GM12875 (cell line): ENCODE measurements around the gene VAMP2.

Experiments used
- H3K4me3 ChIP-seq: one replicate; pipeline ENCODE4 v1.5.1; 2011; ENCODE audit warnings: low read depth, low read length, control low read depth
- TF ChIP-seq, protein P1 (sequence below): IDR thresholded peaks from 2 replicates; pipeline ENCODE4 v1.5.1; 2011; ENCODE audit warnings: low read depth, mild to moderate bottlenecking, control low read depth, inconsistent platforms, low read length, moderate library complexity, borderline replicate concordance; ENCODE audit not compliant: insufficient read depth

The VAMP2 gene, protein sequence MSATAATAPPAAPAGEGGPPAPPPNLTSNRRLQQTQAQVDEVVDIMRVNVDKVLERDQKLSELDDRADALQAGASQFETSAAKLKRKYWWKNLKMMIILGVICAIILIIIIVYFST

DNA sequence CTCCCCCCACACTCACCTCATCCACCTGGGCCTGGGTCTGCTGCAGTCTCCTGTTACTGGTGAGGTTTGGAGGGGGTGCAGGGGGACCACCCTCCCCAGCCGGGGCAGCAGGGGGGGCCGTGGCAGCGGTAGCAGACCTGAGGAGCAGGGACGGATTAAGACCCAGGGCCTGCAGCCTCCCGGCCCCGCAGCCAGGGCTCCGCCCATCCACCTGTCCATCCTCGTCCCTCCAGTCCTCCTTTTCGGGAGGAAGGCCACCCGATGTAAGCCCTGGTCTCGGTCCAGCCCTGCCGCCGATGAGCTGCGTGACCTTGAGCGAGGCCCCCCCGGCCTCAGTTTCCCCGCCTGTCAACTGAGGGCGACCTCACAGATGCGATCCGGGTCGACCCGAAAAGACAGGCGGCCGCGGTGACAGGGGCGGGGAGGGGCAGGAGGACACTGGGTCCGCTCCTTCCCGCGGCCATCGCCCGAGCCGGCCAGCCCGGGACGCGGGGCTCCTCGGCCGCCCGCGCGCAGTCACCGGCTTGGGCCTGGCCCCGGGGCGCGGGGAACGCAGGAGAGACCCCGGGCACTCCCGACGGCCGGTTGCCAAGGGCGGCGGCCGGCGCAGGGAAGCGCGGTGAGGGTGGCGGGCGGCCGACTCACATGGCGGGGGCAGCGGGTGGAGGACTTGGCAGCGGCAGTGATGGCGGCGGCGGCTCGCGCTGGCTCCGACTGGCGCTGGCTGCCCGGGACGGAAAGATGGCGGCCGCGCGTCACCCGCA lies at the start of gene VAMP2:
Gene VAMP2, minus strand, starts transcription at position 716 of the 764 bp plus-strand sequence. Its CDS starts 69 bp downstream, at position 647.
- H3K4me3 ChIP-seq = peak within 1 kb of the TSS; percentile 92
- TF ChIP-seq, protein P1, sequence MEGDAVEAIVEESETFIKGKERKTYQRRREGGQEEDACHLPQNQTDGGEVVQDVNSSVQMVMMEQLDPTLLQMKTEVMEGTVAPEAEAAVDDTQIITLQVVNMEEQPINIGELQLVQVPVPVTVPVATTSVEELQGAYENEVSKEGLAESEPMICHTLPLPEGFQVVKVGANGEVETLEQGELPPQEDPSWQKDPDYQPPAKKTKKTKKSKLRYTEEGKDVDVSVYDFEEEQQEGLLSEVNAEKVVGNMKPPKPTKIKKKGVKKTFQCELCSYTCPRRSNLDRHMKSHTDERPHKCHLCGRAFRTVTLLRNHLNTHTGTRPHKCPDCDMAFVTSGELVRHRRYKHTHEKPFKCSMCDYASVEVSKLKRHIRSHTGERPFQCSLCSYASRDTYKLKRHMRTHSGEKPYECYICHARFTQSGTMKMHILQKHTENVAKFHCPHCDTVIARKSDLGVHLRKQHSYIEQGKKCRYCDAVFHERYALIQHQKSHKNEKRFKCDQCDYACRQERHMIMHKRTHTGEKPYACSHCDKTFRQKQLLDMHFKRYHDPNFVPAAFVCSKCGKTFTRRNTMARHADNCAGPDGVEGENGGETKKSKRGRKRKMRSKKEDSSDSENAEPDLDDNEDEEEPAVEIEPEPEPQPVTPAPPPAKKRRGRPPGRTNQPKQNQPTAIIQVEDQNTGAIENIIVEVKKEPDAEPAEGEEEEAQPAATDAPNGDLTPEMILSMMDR = no peak

- peak overlapping the region; percentile 89 for H3K4me3 ChIP-seq
- TF ChIP-seq, protein P1 = no peak
Observed at GRCh38 chr17:8210761-8211458, 48.2 kb upstream of the VAMP2 start.

DNA sequence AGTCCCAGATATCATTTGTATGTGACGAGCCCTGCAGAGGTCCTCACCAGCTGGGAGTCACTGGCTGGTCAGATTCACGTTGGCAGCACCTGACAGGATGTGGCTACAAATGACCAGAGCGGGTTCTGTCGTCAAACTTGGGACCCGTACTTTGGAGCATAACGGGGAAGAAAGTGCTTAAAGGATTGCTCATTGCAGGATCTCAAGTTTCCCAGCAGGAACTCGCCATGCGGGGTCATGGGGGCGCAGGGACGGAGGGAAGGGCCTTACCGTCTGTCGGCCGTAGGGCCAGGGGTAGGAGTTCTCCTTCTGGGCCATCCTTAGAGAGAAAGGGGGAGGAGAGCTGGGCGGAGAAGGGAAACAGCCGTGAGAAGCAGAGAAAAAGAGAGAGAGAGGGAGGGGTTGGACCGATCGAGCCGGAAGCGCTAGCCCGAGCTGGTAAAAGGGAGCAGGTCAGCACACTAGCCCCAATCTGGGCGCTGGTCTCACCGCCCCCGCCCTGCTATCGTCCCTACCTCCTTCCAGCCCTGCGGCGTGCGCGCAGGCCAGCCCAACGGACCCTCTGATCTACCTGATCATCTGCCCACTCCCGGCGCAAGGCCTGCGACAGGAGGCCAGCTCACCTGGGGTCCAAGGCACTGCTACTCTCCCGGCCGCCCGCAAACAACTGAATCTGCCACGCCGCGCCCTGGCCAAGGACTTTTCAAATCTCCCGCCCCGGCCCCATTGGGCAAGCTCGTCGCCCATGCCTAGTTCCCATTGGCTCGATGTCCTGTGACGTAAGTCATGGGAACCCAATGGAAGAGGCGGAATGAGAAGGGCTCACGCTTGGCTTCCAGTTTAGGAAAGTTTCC lies 47.4 kb upstream of the VAMP2 start, which contains the start of gene AURKB:
Gene AURKB, minus strand, starts transcription at position 669 of the 854 bp plus-strand sequence. Its CDS starts 351 bp downstream, at position 318.
- TF ChIP-seq, protein P1 = no peak
- peak within 1 kb of the TSS; percentile 89 for H3K4me3 ChIP-seq

DNA sequence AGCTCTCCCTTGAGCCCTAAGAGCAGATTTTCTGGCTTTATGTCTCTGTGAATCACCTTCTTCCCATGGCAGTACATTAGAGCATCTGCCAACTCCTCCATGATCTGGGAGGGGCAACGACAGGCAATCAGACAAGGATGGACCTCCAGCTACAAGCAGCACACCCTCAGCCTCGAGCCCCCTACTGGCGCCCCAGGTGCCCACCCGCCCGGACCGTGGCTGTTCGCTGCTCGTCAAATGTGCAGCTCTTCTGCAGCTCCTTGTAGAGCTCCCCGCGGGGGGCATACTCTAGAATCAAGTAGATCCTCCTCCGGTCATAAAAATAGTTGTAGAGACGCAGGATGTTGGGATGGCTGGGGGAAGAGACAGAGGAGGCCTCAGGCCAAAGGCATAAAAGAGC lies 43.8 kb upstream of the VAMP2 start:
- H3K4me3 ChIP-seq = no peak overlapping the region
- TF ChIP-seq, protein P1 = no peak

DNA sequence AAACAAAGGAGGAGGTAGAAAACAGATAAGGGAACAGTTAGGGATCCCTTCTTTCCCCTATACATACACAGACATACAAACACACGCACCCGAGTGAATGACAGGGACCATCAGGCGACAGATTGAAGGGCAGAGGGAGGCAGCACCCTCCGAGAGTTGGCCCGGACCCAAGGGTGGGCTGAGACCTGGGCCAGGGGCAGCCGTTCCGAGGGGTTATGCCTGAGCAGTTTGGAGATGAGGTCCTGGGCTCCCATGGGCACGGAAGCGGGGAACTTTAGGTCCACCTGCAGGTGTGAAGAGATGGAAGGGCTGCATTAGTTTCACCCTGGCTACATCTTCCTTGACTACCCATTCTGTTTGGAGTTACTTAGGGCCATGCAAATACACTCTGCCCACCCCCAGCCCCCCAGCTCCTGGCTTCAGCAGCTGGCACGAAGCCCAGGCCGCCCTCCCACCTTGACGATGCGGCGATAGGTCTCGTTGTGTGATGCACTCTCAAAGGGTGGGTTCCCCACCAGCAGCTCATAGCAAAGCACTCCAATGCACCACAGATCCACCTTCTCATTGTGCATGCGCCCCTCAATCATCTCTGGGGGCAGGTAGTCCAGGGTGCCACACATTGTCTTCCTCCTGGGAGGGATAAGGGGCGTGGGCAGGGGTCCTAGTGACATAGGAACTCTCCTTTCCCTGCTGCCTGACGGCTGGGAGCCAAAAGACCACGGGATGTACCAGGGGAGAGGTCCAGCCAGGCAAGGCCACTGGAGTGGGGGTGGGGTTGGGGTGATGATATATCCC lies 42.2 kb upstream of the VAMP2 start:
- TF ChIP-seq, protein P1 = no peak
- no peak overlapping the region for H3K4me3 ChIP-seq
